Endodermal cell (in vitro differentiated cells): ENCODE measurements around the gene C4B. TPM values are rescaled to one million over a fixed set of nuclear protein-coding genes. Genes with fewer than 3 reads are reported as not detected.
"Not testable (repeated sequence)": the region's sequence is repeated elsewhere in the genome, so short reads cannot be mapped to it uniquely, and the experiment has no call there.

ENCODE experiments used
- DNase-seq: peaks from one replicate; pipeline ENCODE4 v3.0.0-alpha.2; 2017
- H3K27ac ChIP-seq: 2 replicates; pipeline ENCODE4 v1.5.1; 2013; ENCODE audit warnings: mild to moderate bottlenecking, low read depth, low read length, moderate library complexity
- H3K27me3 ChIP-seq: 2 replicates; pipeline ENCODE4 v1.6.1; 2013; ENCODE audit warnings: mild to moderate bottlenecking, low read length, moderate library complexity; ENCODE audit not compliant: insufficient read depth, control insufficient read depth, poor library complexity, severe bottlenecking
- H3K36me3 ChIP-seq: 2 replicates; pipeline ENCODE4 v1.7.0; 2013; ENCODE audit warnings: mild to moderate bottlenecking, low read length, moderate library complexity; ENCODE audit not compliant: control insufficient read depth, insufficient read depth
- H3K4me1 ChIP-seq: one replicate; pipeline ENCODE4 v1.7.0; 2013; ENCODE audit warnings: low read length; ENCODE audit not compliant: control insufficient read depth, insufficient read depth
- H3K4me3 ChIP-seq: 2 replicates; pipeline ENCODE4 v1.5.1; 2013; ENCODE audit warnings: mild to moderate bottlenecking, low read length, moderate library complexity
- H3K9ac ChIP-seq: 2 replicates; pipeline ENCODE4 v1.6.1; 2013; ENCODE audit warnings: mild to moderate bottlenecking, low read length, moderate library complexity; ENCODE audit not compliant: poor library complexity, severe bottlenecking; ENCODE audit errors: extremely low read depth
- H3K9me3 ChIP-seq: 2 replicates; pipeline ENCODE4 v1.6.1; 2013; ENCODE audit warnings: mild to moderate bottlenecking, low read length, moderate library complexity; ENCODE audit not compliant: control insufficient read depth
- H3K27ac Mint-ChIP-seq: 2 replicates; pipeline ENCODE4 v1.8.0; 2020; ENCODE audit warnings: mixed read lengths
- H3K27me3 Mint-ChIP-seq: 2 replicates; pipeline ENCODE4 v1.8.0; 2021; ENCODE audit warnings: mild to moderate bottlenecking, mixed read lengths; ENCODE audit not compliant: insufficient read depth
- H3K36me3 Mint-ChIP-seq: 2 replicates; pipeline ENCODE4 v1.8.0; 2020; ENCODE audit warnings: low read depth, mixed read lengths
- H3K4me1 Mint-ChIP-seq: 2 replicates; pipeline ENCODE4 v1.8.0; 2020; ENCODE audit warnings: mixed read lengths
- H3K4me3 Mint-ChIP-seq: 2 replicates; pipeline ENCODE4 v1.8.0; 2020; ENCODE audit warnings: mild to moderate bottlenecking, moderate library complexity, mixed read lengths
- H3K9me3 Mint-ChIP-seq: 2 replicates; pipeline ENCODE4 v1.8.0; 2020; ENCODE audit warnings: mild to moderate bottlenecking, mixed read lengths
- CTCF ChIP-seq: fragments of 200-600 bp; sonication (generic); conservative IDR thresholded peaks from 2 replicates; pipeline ENCODE4 v1.5.0; 2021; ENCODE audit warnings: antibody characterized with exemption, mild to moderate bottlenecking
- WGBS, 2 experiments: methylation state at CpG; one replicate each; pipeline versions ENCODE4 v1.1.5 to v1.1.7; 2013; ENCODE audit warnings: missing lambda C conversion rate in 2 of 2, mixed read lengths in 1 of 2; ENCODE audit not compliant: insufficient coverage in 1 of 2, insufficient read length in 1 of 2; 5-methylcytosine and 5-hydroxymethylcytosine counted together
- total RNA-seq, 2 donors: library from RNA; stranded (reverse); fragmentation: NEBNext Ultra II Directional in 1 of 2; extraction: Animal tissue kit (Norgen Biotek cat#: 25700) in 1 of 2; gene quantifications; 2 replicates in 1 of 2; 3 replicates in 1 of 2; pipeline ENCODE4 v1.2.1, GENCODE V29; 2021

The C4B gene
- total RNA-seq, 2 donors from 2014 or later: 3.7 to 5.5 TPM

- WGBS, 2 experiments: 52 to 57% methylated on average over 25 to 29 of the region's 29 CpGs
- peaks cover 9% of the 10 kb centered on the region for H3K4me1 Mint-ChIP-seq
- Histone ChIP-seq H3K36me3 (peaks cover 21% of the 10 kb centered on the region), H3K9me3 (peaks cover 7% of the 10 kb centered on the region), H3K27ac (peak overlapping the region; percentile 95), H3K4me1 (peaks cover 8% of the 10 kb centered on the region), H3K27me3 (no peaks in the 10 kb centered on the region), H3K4me3 (peak overlapping the region; percentile 95), H3K9ac (peak overlapping the region; percentile 91)
- peak overlapping the region; percentile 94 for H3K4me3 Mint-ChIP-seq
- H3K9me3 Mint-ChIP-seq: peaks cover 18% of the 10 kb centered on the region
- no peaks in the 10 kb centered on the region for H3K27me3 Mint-ChIP-seq
- H3K36me3 Mint-ChIP-seq: peaks cover 62% of the 10 kb centered on the region
- TF ChIP-seq CTCF: no peak
- no peak for DNase-seq
- H3K27ac Mint-ChIP-seq: peak overlapping the region; percentile 99
These were observed 43.2 kb upstream of the C4B start for GRCh38 chr6:31971279-31971992.

GRCh38 chr6:31971993-31972708 is 42.4 kb upstream of the C4B start, which contains the start of gene DXO:
Gene DXO, minus strand, starts transcription at chr6:31972138. Its CDS starts 463 bp downstream, at chr6:31971675.
- peak within 1 kb of the TSS; percentile 91 for H3K9ac ChIP-seq
- no peaks in the 10 kb centered on the region for H3K27me3 ChIP-seq
- Mint-ChIP-seq H3K4me3 (peak within 1 kb of the TSS; percentile 94), H3K4me1 (peaks cover 9% of the 10 kb centered on the region), H3K36me3 (peaks cover 61% of the 10 kb centered on the region), H3K27ac (peak within 1 kb of the TSS; percentile 99), H3K9me3 (peaks cover 25% of the 10 kb centered on the region), H3K27me3 (no peaks in the 10 kb centered on the region)
- H3K9me3 ChIP-seq: peaks cover 11% of the 10 kb centered on the region
- TF ChIP-seq CTCF: no peak
- peak within 1 kb of the TSS; percentile 95 for H3K4me3 ChIP-seq
- H3K36me3 ChIP-seq: peaks cover 15% of the 10 kb centered on the region
- WGBS, 2 experiments: 0% methylated on average over 31 to 62 of the region's 62 CpGs
- DNase-seq: peak; percentile 97
- H3K4me1 ChIP-seq: peaks cover 8% of the 10 kb centered on the region
- H3K27ac ChIP-seq: peak within 1 kb of the TSS; percentile 95

GRCh38 chr6:31972709-31973350 is 41.8 kb upstream of the C4B start:
- peaks cover 55% of the 10 kb centered on the region for H3K36me3 Mint-ChIP-seq
- peak overlapping the region; percentile 94 for H3K4me3 Mint-ChIP-seq
- 16 to 28% methylated on average over 10 to 19 of the region's 19 CpGs for WGBS, 2 experiments
- H3K4me1 Mint-ChIP-seq: peaks cover 9% of the 10 kb centered on the region
- H3K27ac Mint-ChIP-seq: peak overlapping the region; percentile 99
- peaks cover 11% of the 10 kb centered on the region for H3K9me3 ChIP-seq
- H3K36me3 ChIP-seq: peaks cover 12% of the 10 kb centered on the region
- no peaks in the 10 kb centered on the region for H3K27me3 Mint-ChIP-seq
- H3K9me3 Mint-ChIP-seq: peaks cover 27% of the 10 kb centered on the region
- H3K27ac ChIP-seq: peak overlapping the region; percentile 95
- peak overlapping the region; percentile 95 for H3K4me3 ChIP-seq
- no peak for TF ChIP-seq CTCF
- H3K4me1 ChIP-seq: peaks cover 8% of the 10 kb centered on the region
- H3K27me3 ChIP-seq: no peaks in the 10 kb centered on the region
- H3K9ac ChIP-seq: peak overlapping the region; percentile 91
- no peak for DNase-seq

GRCh38 chr6:31976065-31976464 is 38.5 kb upstream of the C4B start:
- not testable (repeated sequence) for H3K4me3 ChIP-seq, H3K27ac Mint-ChIP-seq, H3K4me1 ChIP-seq, H3K27ac ChIP-seq, H3K4me1 Mint-ChIP-seq, DNase-seq, H3K27me3 ChIP-seq, H3K27me3 Mint-ChIP-seq, H3K9ac ChIP-seq, H3K4me3 Mint-ChIP-seq
- Mint-ChIP-seq H3K36me3 (peaks cover 40% of the 10 kb centered on the region), H3K9me3 (peaks cover 29% of the 10 kb centered on the region)
- peaks cover 12% of the 10 kb centered on the region for H3K36me3 ChIP-seq
- 95% methylated on average over 28 of the region's 30 CpGs; no CpG with 5 or more reads in 1 of the 2 experiments for WGBS, 2 experiments
- peaks cover 11% of the 10 kb centered on the region for H3K9me3 ChIP-seq
